ENCODE data around the gene FPR2.

- TF ChIP-seq CTCF (IDR thresholded peaks at IDR 0.05) (no peak), EZH2 (IDR thresholded peaks at IDR 0.05; ENCODE audit: borderline replicate concordance, insufficient read depth, low read depth, low read length, poor library complexity, severe bottlenecking) (no peak)
Measured at GRCh38 chr19:51794885-51795490, 34.0 kb downstream of the FPR2 start, which contains the start of gene FPR3.
